ENCODE measurements around the gene ATP6V1G2. TPM values are rescaled to one million over a fixed set of nuclear protein-coding genes. Genes with fewer than 3 reads are reported as not detected.
"Not testable (repeated sequence)": the region's sequence is repeated elsewhere in the genome, so short reads cannot be mapped to it uniquely, and the experiment has no call there.

The ATP6V1G2 gene
- total and polyA plus RNA-seq, 8 donors, result 0.16 to 2.1 (median 0.50) TPM

DNA sequence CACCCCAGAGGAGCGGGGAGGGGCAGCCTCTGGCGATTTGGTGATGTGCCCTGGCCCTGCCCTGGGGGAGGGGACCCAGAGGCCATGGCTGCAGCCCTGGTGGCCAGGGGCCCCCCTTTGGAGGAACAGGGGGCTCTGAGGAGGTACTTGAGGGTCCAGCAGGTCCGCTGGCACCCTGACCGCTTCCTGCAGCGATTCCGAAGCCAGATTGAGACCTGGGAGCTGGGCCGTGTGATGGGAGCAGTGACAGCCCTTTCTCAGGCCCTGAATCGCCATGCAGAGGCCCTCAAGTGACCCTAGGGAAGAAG is 11.9 kb upstream of the ATP6V1G2 start:
- no peak for ATAC-seq
- Histone ChIP-seq H3K9me3 (no peaks in the 10 kb centered on the region), H3K4me3 (no peak overlapping the region), H3K27me3 (no peaks in the 10 kb centered on the region), H3K36me3 (peaks cover 0 to 20% (median 8%) of the 10 kb centered on the region in 3 donors), H3K4me1 (peaks cover 0 to 7% (median 0%) of the 10 kb centered on the region in 3 donors), H3K27ac (no peak overlapping the region)
- DNase-seq, result no peak
- no peak for FAIRE-seq
- 88 to 90% methylated on average over 8 of the region's 8 CpGs for WGBS, 2 donors
- TF ChIP-seq, protein P1, sequence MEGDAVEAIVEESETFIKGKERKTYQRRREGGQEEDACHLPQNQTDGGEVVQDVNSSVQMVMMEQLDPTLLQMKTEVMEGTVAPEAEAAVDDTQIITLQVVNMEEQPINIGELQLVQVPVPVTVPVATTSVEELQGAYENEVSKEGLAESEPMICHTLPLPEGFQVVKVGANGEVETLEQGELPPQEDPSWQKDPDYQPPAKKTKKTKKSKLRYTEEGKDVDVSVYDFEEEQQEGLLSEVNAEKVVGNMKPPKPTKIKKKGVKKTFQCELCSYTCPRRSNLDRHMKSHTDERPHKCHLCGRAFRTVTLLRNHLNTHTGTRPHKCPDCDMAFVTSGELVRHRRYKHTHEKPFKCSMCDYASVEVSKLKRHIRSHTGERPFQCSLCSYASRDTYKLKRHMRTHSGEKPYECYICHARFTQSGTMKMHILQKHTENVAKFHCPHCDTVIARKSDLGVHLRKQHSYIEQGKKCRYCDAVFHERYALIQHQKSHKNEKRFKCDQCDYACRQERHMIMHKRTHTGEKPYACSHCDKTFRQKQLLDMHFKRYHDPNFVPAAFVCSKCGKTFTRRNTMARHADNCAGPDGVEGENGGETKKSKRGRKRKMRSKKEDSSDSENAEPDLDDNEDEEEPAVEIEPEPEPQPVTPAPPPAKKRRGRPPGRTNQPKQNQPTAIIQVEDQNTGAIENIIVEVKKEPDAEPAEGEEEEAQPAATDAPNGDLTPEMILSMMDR (IDR thresholded peaks at IDR 0.05), result no peak
- intact Hi-C loops (cut with DNase I), result no loop called here

DNA sequence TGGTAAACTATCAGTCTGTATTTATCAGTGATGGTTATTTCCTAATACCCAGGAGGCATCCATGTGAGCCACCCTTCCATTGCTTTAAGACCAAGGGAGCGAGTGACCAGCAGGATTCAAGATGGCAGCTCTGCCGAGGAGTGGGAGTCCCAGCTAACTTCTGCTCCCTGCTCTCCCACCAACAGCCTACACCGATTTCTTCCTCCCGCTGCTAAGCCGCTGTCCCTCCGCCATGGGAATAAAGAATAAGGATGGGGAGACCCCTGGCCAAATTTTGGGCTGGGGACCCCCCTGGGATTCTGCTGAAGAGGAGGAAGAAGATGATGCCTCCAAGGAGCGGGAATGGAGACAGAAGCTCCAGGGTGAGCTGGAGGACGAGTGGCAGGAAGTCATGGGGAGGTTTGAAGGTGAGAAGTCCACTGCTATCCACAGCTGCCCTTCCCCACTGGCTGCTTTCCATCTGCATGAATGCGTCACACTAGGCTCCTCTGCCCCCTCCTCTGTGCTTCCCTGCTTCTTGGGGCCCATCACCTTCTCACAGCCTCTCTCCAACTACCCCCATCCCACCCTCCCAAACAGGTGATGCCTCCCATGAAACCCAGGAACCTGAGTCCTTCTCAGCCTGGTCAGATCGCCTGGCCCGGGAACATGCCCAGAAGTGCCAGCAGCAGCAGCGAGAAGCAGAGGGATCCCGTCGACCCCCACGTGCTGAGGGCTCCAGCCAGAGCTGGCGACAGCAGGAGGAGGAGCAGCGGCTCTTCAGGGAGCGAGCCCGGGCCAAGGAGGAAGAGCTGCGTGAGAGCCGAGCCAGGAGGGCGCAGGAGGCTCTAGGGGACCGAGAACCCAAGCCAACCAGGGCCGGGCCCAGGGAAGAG is 11.3 kb upstream of the ATP6V1G2 start:
- TF ChIP-seq, protein P1 (IDR thresholded peaks at IDR 0.05), result no peak
- H3K36me3 ChIP-seq, result peaks cover 0 to 20% (median 8%) of the 10 kb centered on the region in 3 donors
- H3K27ac ChIP-seq, result no peak overlapping the region
- H3K27me3 ChIP-seq, result no peaks in the 10 kb centered on the region
- WGBS, 2 donors, result 79 to 80% methylated on average over 24 of the region's 24 CpGs
- no peak for ATAC-seq
- intact Hi-C loops (cut with DNase I), result no loop called here
- no peak for DNase-seq
- no peaks in the 10 kb centered on the region for H3K9me3 ChIP-seq
- no peak for FAIRE-seq
- peaks cover 0 to 7% (median 0%) of the 10 kb centered on the region in 3 donors for H3K4me1 ChIP-seq
- no peak overlapping the region for H3K4me3 ChIP-seq

DNA sequence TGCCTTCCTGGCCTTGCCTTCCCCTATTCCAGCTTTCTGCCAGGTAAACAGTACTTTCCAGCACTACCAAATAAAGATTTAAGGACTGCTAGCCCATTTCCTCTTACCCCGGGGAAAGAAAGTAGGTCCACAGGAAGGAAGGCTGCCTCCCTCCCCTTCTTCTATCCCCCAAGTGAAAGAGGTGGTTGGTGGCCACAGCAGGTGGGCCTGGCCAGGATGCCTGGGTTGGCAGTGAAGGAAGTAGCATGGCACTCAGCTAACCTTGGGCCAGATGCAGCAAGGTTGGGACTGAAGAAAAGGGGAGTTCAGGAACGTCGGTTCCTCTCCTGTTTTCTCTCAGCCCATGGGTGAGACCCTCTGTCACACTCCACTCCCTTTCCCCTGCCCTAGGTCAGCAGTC is 9.9 kb upstream of the ATP6V1G2 start:
- peaks cover 0 to 7% (median 0%) of the 10 kb centered on the region in 3 donors for H3K4me1 ChIP-seq
- no peak overlapping the region for H3K4me3 ChIP-seq
- no peak for DNase-seq
- no peak for ATAC-seq
- H3K9me3 ChIP-seq, result no peaks in the 10 kb centered on the region
- H3K27ac ChIP-seq, result no peak overlapping the region
- peaks cover 0 to 20% (median 8%) of the 10 kb centered on the region in 3 donors for H3K36me3 ChIP-seq
- WGBS, 2 donors, result 76 to 95% methylated on average over 3 of the region's 3 CpGs
- TF ChIP-seq, protein P1 (IDR thresholded peaks at IDR 0.05), result no peak
- H3K27me3 ChIP-seq, result no peaks in the 10 kb centered on the region
- intact Hi-C loops (cut with DNase I), result no loop called here
- FAIRE-seq, result no peak

DNA sequence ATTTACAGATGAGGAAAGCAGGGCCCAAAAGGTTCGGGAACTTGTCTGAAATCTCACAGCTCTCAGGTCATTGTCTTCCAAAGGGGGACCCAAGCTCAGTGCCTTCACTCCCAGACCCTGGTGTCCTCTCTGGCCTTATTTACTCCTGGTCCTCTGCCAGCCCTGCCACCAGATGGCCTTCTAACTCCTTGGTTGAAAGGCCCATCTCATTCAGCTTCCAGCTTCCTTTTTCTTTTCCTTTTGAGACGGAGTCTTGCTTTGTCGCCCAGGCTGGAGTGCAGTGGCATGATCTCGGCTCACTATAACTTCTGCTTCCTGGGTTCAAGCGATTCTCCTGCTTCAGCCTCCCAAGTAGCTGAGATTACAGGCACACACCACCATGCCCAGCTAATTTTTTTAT is 5.0 kb upstream of the ATP6V1G2 start:
- ATAC-seq; FAIRE-seq; H3K27me3 ChIP-seq; H3K9me3 ChIP-seq; H3K4me3 ChIP-seq; intact Hi-C loops (cut with DNase I); H3K27ac ChIP-seq; H3K36me3 ChIP-seq: not testable (repeated sequence)
- peaks cover 7 to 12% (median 9%) of the 10 kb centered on the region in 3 donors for H3K4me1 ChIP-seq
- peak in 1 of 6 donors; percentile 46 for DNase-seq
- 61 to 75% methylated on average over 4 to 5 of the region's 5 CpGs for WGBS, 2 donors

DNA sequence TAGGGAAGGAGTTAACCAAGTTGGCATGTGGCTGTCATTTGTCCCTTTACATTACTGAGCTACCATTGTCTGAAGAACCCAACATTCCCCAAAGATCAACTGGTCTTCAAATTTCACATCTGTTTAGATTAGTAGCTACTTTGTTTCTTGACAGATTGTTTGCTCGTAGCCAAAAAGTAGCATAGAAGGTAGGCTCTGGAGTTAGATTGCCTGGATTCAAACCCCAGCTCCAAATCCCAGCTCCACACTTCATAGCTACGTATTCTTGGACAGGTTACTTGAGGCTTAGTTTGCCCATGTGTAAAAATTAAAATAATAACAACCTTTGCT is 2.1 kb upstream of the ATP6V1G2 start:
- WGBS, 2 donors, result 90 to 98% methylated on average over 2 of the region's 2 CpGs
- Histone ChIP-seq H3K9me3 (no peaks in the 10 kb centered on the region), H3K27me3 (no peaks in the 10 kb centered on the region), H3K4me3 (peak overlapping the region in 2 of 4 donors; percentile 41), H3K4me1 (peaks cover 7 to 12% (median 9%) of the 10 kb centered on the region in 3 donors), H3K36me3 (peaks cover 0 to 4% (median 0%) of the 10 kb centered on the region in 3 donors), H3K27ac (no peak overlapping the region)
- TF ChIP-seq, protein P1 (IDR thresholded peaks at IDR 0.05), result no peak
- no peak for FAIRE-seq
- ATAC-seq, result no peak
- intact Hi-C loops (cut with DNase I), result loop anchor here in 2 of 3 donors (5.0 kb wide), 1 partner anchor 49 kb away; no protein-coding TSS in a partner anchor
- no peak for DNase-seq

Measured in pancreas (tissue), 10 donors.